HG03097 (cell line): Measurements from ENCODE around the gene NCOA1.
A peak's percentile ranks its signal among the peaks of the same experiment; 100 is the strongest.

Experiments used
- ATAC-seq: cut with Tn5 transposase; IDR thresholded peaks from one replicate; pipeline ENCODE4 v1.9.1; 2021; ENCODE audit not compliant: unreplicated experiment, low FRiP score

NCOA1 gene

DNA sequence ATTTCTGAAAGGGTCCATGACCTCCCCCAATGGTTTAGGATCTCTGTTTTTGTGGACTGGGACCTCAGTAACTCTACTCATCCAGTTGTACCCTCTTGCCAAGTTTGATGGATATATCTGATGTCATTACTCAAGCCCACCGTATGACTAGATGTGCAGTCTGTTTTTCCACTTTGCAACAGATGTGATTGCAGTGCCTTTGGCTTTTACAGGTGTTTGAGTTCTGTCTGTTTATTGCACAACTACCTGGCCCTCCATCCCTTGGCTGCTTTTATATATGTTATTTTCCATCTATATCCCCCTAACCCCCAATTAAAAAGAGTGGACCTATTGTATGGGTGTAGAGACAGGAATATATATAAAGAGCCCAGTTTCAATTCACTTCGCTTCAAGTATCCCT, 10.8 kb downstream of the NCOA1 start:
- no peak for ATAC-seq

DNA sequence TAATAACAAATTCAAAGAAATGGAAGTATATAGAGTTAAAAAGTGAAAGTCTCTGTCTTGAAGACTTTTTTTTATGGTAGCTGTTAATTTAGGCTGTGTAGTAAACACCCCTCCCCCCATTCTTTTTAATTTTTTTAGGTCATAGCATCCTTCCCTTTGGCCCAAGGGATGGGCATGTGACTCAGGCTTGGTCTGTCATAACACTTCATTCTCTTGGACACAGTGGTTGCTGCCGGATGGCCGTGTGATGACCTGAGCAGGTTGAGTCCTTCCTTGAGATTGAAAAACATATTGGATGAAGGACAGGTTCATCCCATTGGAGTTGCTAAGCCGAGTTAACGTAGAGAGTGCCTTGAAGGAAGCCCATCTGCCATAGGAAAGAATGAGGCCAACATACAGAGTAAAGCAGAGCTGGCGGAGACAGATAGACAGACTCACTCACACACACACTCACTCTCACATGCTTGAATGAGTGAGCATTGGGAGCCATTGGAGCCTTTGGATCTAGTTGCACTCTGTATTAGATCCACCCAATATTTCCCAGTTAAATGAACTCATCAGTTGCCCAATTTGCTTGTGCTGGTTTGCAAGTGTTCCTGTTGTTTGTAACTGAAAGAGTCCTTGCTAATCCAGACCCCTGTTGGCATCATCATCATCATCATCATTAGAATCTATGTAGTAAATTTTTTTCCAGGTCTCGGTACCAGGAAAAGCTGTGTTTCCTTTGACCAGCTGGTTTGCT, 14.7 kb downstream of the NCOA1 start:
- no peak for ATAC-seq

DNA sequence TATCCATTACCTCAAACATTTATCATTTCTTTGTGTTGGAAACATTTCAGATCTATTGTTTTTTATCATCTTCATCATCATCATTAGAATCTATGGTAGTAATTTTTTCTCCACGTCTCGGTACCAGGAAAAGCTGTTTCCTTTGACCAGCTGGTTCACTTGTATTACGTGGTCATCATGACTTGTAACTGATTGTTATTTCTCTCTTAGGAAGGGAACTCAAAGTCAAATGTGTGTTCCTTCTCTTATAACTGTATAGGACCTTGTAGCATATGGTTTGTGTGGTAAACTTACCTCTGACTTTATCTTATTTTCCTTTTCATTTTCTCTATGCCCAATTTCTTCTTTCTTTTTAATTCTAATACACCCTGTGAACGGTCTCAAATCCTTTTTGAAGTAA, 16.5 kb downstream of the NCOA1 start:
- no peak for ATAC-seq

DNA sequence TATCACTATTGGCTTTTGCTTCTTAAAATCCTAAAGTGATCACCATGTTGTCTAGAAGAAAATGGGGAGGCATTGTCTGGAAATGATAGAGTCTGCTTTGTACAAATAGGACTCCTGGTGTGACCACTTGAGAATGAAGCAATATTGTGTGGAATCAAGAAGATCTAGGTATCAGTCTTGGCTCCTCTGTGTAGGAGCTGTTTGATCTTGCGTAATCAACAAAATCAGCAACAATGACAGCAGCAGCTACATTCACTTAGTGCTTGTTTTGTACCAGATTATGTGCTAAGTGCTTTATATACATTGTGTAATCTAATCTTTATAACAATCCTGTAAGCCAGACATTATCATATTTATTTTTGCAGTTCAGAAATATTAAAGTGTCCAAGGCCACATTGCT, 17.8 kb downstream of the NCOA1 start:
- no peak for ATAC-seq

DNA sequence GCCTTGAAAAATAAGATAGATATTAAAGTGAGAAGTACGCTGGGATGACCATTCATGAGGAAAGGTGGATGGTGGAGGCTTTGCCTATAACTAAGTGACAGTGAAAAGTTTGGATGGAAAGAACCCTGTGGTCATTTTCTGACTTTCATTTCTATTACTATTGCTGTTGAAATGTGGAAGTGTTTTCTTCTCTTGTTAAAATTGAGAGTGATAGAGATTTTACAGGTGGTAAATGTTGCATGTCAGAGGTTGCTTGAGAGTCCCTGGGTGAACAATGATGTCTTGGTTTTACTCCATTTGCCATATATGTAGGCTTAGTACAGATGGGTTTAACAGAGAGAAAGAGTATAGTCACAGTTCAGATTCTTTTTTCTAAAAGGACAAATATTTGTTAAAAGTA, 18.4 kb downstream of the NCOA1 start:
- ATAC-seq: peak; percentile 66

DNA sequence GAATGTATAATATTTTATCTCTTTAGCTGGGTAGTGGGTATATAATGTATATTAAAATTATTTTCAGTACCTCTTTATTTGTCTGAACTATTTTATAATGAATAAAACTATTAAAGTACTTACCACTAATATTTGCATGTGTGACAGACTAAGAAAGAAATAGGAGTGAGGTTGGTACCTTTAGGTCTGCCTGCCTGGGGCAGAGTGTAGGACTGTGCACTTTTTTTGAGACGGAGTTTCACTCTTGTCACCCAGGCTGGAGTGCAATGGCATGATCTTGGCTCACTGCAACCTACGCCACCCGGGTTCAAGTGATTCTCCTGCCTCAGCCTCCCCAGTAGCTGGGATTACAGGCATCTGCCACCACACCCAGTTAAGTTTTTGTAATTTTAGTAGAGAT, 18.8 kb downstream of the NCOA1 start:
- ATAC-seq: peak; percentile 31

DNA sequence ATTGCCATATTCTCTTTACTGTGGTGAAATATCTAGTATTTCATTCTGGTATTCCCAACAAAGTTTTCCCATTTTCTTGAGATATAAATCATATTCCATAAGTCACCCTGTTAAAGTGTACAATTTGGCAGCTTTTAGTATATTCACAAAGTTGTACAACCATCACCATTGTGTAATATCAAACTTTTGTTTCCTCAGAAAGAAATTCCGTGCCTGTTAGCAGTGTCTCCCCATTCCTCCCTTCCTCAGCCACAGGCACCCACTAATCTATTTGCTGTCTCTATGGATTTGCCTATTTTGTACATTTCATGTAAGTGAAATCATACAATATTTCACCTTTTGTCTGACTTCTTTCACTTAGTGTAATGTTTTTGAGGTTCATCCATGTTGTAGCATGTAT, 19.7 kb downstream of the NCOA1 start:
- no peak for ATAC-seq

DNA sequence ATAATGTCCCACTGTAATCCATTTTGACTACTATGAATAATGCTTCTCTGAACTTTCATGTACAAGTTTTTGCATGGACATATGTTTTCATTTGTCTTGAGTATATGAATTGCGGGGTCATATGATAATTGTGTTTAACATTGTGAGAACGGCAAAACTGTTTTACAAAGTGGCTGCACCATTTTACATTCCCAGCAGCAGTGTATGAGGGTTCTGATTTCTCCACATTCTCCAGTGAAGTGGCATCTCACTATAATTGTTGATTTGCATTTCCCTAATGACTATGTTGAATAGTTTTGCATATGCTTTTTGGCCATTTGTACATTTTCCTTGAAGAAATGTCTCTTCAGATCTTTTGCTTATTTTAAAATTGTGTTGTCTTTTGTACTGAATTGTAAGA, 20.1 kb downstream of the NCOA1 start:
- ATAC-seq: no peak

DNA sequence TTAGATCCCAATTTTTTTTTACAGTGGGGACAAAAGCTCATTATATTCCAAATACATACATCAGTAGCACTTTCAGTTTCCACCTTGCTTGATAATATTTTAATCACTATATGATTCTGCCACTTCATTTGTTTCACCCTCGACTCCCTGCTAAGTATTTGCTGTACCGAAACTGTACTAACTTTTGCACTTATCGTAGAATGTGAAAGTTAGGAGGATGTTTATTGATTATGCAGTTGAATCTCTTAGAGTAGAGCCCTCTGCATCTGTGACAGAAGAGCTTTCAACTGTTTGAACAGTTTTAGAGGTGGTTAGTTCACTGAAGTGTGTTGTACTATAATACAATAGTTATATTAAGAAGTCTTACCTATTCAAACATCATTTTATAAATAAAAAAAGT, 20.8 kb downstream of the NCOA1 start:
- no peak for ATAC-seq

DNA sequence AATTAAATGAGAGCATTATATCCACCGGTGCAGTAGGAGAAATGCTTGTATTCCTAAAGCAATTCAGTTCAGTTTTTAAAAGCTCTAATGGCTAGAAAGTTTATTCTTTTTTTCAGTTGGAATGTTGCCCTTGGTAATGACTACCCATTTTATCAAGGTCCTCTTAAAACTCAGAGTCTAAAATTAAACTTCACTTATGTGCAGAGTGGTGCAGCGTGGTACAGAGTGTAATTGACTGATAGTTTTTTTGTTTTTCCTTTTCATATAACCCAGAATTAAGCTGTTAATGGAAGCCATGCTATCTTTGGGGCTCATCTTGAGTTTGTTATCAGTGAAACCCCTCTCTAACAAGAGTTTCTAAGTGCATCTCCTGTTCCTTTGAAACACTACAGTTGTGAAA, 21.4 kb downstream of the NCOA1 start:
- ATAC-seq: no peak

DNA sequence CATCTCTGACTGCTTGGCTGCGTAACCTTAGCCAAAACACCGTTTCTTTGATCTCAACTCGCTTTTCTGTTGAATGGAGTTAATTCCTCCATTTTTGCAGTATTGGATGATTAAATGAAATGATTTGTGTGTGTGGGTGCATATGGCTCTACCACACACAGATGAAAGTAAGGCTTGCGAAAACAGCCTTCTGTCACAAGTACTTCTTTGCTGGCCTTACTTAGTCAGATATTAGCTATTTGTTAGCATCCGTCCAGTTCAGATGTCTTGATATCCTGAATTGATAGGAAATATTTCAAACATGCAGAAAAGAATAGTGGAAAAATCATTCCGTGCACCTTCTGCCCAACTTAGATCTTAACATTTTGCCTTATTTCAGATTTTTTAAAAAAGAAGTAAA, 21.8 kb downstream of the NCOA1 start:
- ATAC-seq: no peak

DNA sequence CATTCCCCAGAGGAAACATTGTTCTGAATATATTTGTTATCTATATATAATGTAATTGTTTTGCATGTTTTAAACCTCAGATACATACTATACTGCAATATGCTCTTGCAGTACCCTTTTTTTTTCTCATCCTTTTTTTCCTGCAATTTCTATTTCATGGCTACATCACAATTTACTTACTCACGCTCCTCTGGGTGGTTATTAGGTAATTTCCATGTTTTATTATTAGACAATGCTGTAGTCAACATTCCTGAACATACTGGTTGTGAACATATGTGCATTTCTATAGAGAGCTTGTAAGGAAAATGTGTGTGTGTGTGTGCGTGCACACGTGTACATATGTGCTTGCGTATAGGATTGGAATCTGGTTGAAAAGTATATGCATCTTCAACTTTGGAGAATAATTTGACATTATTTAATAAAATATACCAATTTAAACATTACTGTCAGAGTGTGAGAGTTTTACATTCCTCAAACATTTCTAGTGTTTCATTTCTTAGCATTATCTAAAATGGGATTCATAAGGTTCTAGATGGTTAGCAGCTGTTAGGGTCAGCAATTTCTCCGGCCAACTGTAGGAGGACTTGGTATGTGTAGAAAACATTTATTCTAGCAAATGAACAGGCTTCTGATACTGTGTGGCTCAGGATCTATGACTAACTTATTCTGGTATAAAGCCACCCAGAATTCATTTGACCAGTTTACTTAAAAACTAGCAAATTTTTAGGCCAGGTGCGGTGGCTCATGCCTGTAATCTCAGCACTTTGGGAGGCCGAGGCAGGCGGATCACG, 22.4 kb downstream of the NCOA1 start:
- ATAC-seq: no peak

DNA sequence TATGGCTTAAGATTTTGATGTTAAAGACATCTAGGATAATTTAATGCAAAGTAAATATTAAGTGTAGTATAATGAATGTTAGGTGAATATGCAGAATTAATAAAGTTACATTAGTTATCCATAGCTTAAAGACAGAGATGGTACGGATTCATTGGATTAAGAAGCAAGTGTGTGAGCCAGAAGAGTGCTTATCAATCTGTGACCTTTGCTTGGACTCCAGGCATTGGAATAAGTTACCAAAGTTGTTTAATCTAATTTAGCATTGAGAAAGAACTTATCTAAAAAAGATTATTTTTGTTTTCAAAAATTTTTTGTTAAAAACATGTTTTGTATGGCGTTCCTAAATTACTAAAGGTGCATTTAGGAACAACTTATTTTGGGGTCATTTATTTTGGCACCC, 23.8 kb downstream of the NCOA1 start:
- no peak for ATAC-seq

DNA sequence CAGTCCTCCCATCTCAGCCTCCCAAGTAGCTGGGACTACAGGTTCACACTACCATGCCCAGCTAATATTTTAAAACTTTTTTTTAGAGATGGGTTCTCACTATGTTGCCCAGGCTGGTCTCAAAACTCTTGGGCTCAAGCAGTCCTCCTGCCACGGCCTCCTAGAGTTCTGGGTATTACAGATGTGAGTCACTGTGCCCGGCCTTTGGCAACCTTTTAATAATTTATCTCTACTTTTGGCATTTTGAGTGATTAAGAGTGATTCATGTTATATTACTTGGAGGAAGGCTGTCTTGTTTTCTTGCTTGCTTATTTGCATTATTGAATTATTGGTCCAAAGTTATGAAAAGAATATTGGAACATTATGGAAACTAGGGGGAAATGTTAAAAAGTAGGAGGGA, 24.3 kb downstream of the NCOA1 start:
- no peak for ATAC-seq

DNA sequence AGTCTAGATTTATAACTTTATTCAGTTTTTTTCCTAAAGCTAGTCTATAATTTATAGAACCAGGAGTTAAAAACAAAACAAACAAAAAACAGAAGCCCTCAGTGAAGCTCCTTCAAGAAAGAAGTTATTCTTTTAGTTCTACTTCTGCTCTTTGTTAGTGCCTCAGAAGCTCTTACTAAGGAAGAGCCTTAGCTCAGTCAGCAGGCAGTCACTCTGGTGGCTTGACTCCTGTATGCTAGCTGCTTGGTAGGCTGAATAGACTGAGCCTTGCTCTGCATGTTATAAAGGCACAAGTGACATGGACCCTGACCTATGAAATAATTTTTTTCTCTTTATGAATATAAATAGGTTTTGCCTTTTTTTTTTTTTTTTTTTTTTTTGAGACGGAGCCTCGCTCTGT, 24.8 kb downstream of the NCOA1 start:
- no peak for ATAC-seq

DNA sequence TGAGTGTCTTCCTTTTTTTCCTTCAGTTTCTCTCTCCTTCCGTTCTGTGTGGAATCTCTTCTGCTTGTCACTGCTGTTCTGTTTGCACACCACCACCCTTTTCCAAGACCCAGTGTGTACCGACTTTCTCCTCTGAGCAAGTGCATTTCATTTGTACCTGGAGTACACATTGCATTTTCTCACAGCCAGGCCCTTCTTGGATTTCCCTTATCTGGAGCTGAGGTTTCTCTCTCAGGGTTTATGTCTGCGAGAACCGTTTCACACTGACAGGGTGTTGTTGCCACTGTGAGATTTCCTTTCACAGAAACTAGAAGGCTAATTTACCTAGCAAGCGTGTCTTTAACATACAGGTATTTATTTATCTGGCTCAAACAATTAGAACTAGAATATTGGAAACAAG, 26.2 kb downstream of the NCOA1 start:
- ATAC-seq: no peak

DNA sequence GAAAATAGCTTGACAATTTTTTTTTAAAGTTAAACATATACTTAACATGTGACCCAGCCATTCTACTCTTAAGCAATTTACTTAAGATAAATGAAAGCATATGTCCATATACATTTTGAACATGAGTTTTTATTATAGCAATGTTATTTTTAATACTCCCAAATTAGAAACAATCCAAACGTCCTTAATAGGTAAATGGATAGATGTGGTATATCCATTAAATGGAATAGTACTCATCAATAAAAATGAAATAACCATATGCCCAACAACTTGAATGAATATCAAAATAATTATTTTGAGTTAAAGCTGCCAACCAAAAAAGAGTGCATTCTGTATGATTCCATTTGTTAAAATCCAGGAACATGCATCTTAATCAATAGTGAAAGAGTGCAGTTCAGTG, 29.1 kb downstream of the NCOA1 start:
- no peak for ATAC-seq

DNA sequence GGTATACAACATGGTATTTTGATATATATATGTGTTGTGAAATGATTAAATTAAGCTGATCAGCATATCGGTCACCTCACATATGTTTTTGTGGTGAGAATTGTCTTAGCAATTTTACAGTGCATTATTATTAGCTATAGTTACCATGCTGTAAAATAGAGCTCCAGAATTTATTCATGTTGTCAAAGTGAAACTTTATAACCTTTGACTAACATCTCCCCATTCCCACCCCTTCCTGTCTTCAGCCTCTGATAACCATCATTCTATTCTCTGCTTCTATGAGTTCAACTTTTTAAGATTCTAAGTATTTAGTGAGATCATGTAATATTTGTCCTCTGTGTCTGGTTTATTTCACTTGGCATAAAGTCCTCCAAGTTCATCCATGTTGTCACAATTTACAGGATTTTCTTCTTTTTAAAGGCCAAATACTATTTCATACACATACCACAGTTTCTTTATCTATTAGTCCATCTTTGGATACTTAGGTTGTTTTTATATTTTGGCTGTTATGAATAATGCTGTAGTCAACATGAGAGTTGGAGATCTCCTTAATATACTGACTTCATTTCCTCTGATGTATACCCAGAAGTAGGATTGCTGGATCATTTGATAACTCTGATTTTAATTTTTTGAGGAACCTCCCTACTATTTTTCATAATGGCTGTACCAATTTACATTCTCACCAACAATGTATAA, 30.3 kb downstream of the NCOA1 start:
- no peak for ATAC-seq

DNA sequence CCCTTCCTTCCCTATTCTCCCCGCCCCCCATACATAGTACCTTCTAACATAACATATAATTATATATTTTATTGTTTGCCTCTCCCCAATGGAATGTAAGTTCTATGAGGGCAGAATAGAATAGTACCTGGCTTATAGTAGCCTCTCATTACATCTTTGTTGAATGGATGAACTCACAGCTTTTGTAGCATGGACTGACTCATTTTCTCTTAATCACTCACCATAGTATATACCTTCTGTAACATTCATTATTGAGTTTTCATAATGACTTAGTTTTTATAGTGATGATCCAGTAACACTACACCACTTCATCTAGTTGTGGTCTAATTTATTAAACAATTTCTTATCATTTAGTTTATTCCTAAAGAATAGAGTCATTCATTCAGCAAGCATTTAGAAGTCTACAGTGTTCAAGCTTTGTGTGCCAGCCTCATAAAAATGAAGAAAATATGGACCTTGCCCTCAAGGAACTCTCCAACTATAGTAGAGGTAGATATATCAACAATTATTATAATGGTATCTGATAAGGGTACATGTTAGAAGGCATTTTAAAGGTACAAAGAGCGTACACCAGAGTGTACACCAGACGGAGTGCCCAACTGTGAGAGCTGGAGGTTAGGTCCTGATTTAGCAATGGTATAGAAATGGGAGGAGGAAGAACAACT, 31.1 kb downstream of the NCOA1 start:
- ATAC-seq: no peak

DNA sequence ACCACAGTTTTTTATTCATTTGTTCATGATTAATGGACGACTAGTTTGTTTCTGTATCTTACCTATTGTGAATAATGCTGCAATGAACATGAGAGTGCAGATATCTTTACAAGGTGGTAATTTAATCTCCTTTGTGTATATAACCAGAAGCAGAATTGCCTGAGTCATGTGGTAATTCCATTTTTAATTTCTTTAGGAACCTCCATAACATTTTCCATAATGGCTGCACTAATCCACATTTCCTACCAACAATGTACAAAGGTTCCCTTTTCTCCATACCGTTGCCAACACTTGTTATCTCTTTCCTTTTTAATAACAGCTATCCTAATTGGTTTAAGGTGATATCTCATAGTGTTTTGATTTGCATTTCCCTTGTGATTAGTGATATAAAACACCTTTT, 36.5 kb downstream of the NCOA1 start:
- ATAC-seq: no peak

DNA sequence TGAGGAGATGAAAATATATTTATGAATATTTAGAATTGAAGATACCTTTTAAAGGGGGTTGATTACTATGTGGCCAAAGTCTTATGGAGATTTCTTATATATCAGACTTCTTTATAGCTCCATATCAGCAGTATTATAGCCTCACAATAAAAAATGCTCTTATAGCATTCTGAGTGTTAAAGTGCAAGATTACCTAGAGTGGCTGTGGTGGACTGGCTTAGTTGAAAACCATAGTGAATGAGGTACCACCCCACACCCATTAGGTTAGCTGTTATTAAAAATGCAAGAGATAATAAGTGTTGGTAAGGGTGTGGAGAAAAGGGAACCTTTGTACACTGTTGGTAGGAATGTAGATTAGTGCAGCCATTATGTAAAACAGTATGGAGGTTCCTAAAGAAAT, 39.7 kb downstream of the NCOA1 start:
- no peak for ATAC-seq
